NCI-H748 (cell line): ENCODE data around the gene ELFN2.
A peak's percentile ranks its signal among the peaks of the same experiment; 100 is the strongest.

ENCODE experiments used
- DNase-seq: peaks from one replicate; lab custom pipeline; 2025; ENCODE audit not compliant: unreplicated experiment; lab: John Stamatoyannopoulos, UW

ELFN2 gene

GRCh38 chr22:37456346-37456745, 29.1 kb upstream of the ELFN2 start:
- no peak for DNase-seq

GRCh38 chr22:37455896-37456295, 28.6 kb upstream of the ELFN2 start:
- DNase-seq = no peak

GRCh38 chr22:37454857-37455686, 27.8 kb upstream of the ELFN2 start:
- peak; percentile 12 for DNase-seq

- DNase-seq = no peak
Measured at GRCh38 chr22:37453696-37454095, 26.4 kb upstream of the ELFN2 start.

- no peak for DNase-seq
Measured at GRCh38 chr22:37451218-37451617, 23.9 kb upstream of the ELFN2 start.

- DNase-seq = no peak
Measured at GRCh38 chr22:37449331-37450001, 22.2 kb upstream of the ELFN2 start.

GRCh38 chr22:37448516-37449127, 21.3 kb upstream of the ELFN2 start:
- DNase-seq = peak; percentile 33

GRCh38 chr22:37445501-37445900, 18.2 kb upstream of the ELFN2 start:
- DNase-seq = no peak

- no peak for DNase-seq
Measured at GRCh38 chr22:37443977-37444376, 16.7 kb upstream of the ELFN2 start.

GRCh38 chr22:37443086-37443485, 15.8 kb upstream of the ELFN2 start:
- no peak for DNase-seq

- no peak for DNase-seq
Measured at GRCh38 chr22:37442537-37442936, 15.3 kb upstream of the ELFN2 start.

- no peak for DNase-seq
Measured at GRCh38 chr22:37442135-37442534, 14.9 kb upstream of the ELFN2 start.

GRCh38 chr22:37440875-37441274, 13.6 kb upstream of the ELFN2 start:
- no peak for DNase-seq

- DNase-seq = no peak
Measured at GRCh38 chr22:37439347-37439746, 12.1 kb upstream of the ELFN2 start.

GRCh38 chr22:37435970-37436603, 8.8 kb upstream of the ELFN2 start:
- no peak for DNase-seq

GRCh38 chr22:37433786-37434185, 6.5 kb upstream of the ELFN2 start:
- DNase-seq = no peak

GRCh38 chr22:37432708-37433054, 5.4 kb upstream of the ELFN2 start:
- DNase-seq = no peak

- DNase-seq = no peak
Measured at GRCh38 chr22:37431801-37432707, 4.8 kb upstream of the ELFN2 start.

GRCh38 chr22:37431366-37431765, 4.1 kb upstream of the ELFN2 start:
- no peak for DNase-seq

- DNase-seq = no peak
Measured at GRCh38 chr22:37430941-37431340, 3.7 kb upstream of the ELFN2 start.
